Measurements from ENCODE around the gene FMO1.

Gene FMO1

DNA sequence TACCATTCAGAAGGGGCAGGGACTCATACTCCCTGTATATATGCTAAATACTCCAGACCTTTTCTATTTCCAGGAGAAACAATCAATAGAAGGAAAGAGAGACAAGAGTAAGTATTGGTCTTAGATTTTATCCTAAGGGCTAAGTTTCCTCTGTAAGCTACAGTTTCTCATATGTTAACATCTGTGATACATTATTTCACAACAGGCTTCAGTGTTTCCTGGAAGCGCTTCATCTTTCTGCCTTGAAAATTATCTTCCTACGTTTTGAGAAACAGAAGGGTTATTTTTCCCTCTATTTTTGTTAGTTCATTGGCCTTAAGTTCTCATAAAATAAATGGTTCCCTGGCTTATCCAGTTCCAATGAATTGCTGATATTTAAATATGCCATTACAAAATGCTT, 15.6 kb downstream of the FMO1 start:
- no peak for DNase-seq (ENCODE audit: insufficient read length, low spot score)
- FAIRE-seq, result no peak
- TF ChIP-seq CTCF (IDR thresholded peaks at IDR 0.05; ENCODE audit: insufficient read depth, missing control alignments), result no peak

DNA sequence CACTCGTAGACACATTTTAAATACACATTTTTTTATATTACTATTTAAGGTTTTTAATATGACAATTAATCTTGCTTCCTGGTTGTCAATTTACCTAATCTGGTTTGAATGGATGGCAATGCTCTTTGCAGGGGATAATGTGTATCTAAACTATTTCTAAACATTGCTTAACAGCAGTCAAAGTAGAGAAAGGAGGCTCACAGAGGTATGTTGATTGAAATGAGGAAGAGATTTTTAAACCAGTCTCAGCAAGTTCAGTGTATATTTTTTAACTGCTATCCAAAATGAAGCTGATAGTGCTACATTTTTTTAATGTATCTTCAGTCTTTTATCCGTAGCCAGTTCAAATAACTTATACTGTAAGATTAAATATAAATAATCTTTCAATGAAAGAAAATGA, 17.4 kb downstream of the FMO1 start:
- TF ChIP-seq CTCF (IDR thresholded peaks at IDR 0.05; ENCODE audit: insufficient read depth, missing control alignments), result no peak
- FAIRE-seq (no peak), DNase-seq (ENCODE audit: insufficient read length, low spot score) (no peak)

DNA sequence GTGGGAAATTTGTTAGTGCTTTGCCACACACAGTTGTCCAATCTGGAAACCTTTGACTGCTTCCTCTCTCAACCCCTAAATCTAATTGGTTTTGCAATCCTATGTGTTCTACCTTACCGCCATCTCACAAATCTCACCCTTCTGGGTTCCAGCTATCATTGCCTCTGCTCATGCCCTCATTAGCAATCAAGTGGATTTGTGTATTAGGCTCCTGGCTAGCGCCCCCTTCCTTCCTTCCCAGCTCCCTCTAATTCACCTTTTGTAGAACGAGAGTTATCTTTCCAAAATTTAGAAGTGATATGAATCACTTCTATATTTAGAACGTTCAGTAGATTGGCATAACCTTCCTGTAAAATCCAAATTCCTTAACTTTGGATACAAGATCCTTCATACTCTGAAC, 18.6 kb downstream of the FMO1 start:
- FAIRE-seq, result peak; percentile 83
- DNase-seq (ENCODE audit: insufficient read length, low spot score), result no peak
- TF ChIP-seq CTCF (IDR thresholded peaks at IDR 0.05; ENCODE audit: insufficient read depth, missing control alignments), result no peak

DNA sequence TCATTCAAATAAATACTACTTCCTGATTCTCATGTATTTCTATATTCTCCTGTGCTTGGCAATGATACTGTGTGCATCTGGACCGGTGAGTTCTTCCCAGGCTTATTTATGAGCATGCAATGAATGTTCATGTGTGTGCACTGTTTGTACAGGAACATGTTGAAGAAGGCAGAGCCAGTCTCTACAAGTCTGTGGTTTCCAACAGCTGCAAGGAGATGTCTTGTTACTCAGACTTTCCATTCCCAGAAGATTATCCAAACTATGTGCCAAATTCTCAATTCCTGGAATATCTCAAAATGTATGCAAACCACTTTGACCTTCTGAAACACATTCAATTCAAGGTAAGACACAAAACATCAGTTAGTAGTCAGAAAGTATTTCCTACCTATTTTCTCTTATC, 19.1 kb downstream of the FMO1 start:
- FAIRE-seq (no peak), DNase-seq (ENCODE audit: insufficient read length, low spot score) (no peak)
- no peak for TF ChIP-seq CTCF (IDR thresholded peaks at IDR 0.05; ENCODE audit: insufficient read depth, missing control alignments)

DNA sequence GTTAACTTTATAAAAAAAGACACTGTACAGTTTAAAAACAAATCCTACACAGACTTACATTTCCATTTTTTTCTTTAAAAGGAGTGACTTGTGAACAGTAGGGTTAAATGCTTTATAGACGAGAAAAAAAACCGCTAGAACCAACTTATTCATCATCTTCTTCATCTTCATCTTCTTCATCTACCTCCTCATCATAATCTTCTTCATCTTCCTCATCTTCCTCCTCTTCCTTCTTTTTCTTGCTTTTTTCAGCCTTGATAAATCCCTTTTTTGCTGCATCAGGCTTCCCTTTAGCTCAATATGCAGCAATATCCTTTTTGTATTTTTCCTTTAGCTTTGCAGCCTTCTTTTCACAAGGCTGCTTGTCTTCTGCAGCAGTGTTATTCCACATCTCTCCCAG, 22.5 kb downstream of the FMO1 start:
- FAIRE-seq, result peak; percentile 21

GRCh38 chr1:171277534-171277933, 29.2 kb downstream of the FMO1 start:
- no peak for DNase-seq (ENCODE audit: insufficient read length, low spot score)
- TF ChIP-seq CTCF (IDR thresholded peaks at IDR 0.05; ENCODE audit: insufficient read depth, missing control alignments), result no peak
- no peak for FAIRE-seq

More for the DNA sequence above, 22.5 kb downstream of the FMO1 start:
- no peak for DNase-seq (ENCODE audit: insufficient read length, low spot score)
- no peak for TF ChIP-seq CTCF (IDR thresholded peaks at IDR 0.05; ENCODE audit: insufficient read depth, missing control alignments)

DNA sequence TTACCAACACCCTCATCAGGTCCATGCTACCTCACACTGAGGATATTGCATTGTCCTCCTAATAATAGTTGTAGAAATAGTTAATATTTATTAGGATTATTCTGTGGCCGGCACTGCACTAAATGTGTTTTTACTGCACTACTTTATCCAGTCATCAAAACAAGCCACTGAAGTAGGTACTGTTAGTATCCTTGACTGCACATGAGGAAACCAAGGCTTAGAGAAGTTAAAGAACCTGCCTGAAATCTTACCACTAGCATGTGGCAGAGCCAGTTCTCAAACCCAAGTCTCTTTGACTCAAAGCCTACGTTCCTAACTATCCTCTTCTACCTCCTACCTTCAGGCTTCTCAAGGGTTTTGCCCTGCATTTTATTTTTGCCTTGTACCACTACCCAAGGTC, 30.9 kb downstream of the FMO1 start:
- DNase-seq (ENCODE audit: insufficient read length, low spot score) (no peak), FAIRE-seq (no peak)
- no peak for TF ChIP-seq CTCF (IDR thresholded peaks at IDR 0.05; ENCODE audit: insufficient read depth, missing control alignments)
